Neutrophil (primary cell): Measurements from ENCODE around the gene KIF25.

Source experiments
- H3K27ac ChIP-seq: fragments of 200-600 bp; sonication (generic); 2 replicates; pipeline ENCODE4 v1.5.1; 2016; ENCODE audit warnings: mild to moderate bottlenecking, moderate library complexity
- H3K27me3 ChIP-seq: fragments of 200-600 bp; sonication (generic); 2 replicates; pipeline ENCODE4 v1.6.0; 2016; ENCODE audit warnings: mild to moderate bottlenecking
- H3K36me3 ChIP-seq: fragments of 200-600 bp; sonication (generic); 2 replicates; pipeline ENCODE4 v1.5.1; 2017
- H3K4me1 ChIP-seq, 2 experiments: fragments of 200-600 bp in 1 of 2; sonication (generic) in 1 of 2; 1 replicate in 1 of 2; 2 replicates in 1 of 2; pipeline versions ENCODE4 v1.5.1 to v1.6.1; 2013 to 2016; ENCODE audit warnings: low read depth in 1 of 2, low read length in 1 of 2, mild to moderate bottlenecking in 1 of 2, moderate library complexity in 1 of 2; ENCODE audit not compliant: control insufficient read depth in 1 of 2, insufficient read depth in 1 of 2
- H3K4me3 ChIP-seq, 2 experiments: fragments of 200-600 bp in 1 of 2; sonication (generic) in 1 of 2; 1 replicate in 1 of 2; 2 replicates in 1 of 2; pipeline ENCODE4 v1.5.1; 2013 to 2016; ENCODE audit warnings: low read depth in 1 of 2, low read length in 1 of 2, mild to moderate bottlenecking in 1 of 2, moderate library complexity in 1 of 2
- H3K9me3 ChIP-seq: fragments of 200-600 bp; sonication (generic); 2 replicates; pipeline ENCODE4 v1.5.1; 2016
- CTCF ChIP-seq: fragments of 200-600 bp; sonication (generic); IDR thresholded peaks from 2 replicates; pipeline ENCODE4 v1.5.1; 2016; ENCODE audit warnings: antibody characterized with exemption

Gene KIF25

GRCh38 chr6:168044521-168045130 lies 47.2 kb downstream of the KIF25 start:
- H3K27me3 ChIP-seq, result no peaks in the 10 kb centered on the region
- no peak overlapping the region for H3K4me3 ChIP-seq
- H3K36me3 ChIP-seq, result no peaks in the 10 kb centered on the region
- no peaks in the 10 kb centered on the region for H3K4me1 ChIP-seq
- TF ChIP-seq CTCF, result no peak
- no peak overlapping the region for H3K27ac ChIP-seq
- H3K9me3 ChIP-seq, result peaks cover 15% of the 10 kb centered on the region

- Histone ChIP-seq H3K4me3 (no peak overlapping the region), H3K4me1 (no peaks in the 10 kb centered on the region)
These were observed 47.7 kb downstream of the KIF25 start for GRCh38 chr6:168045141-168045691.

GRCh38 chr6:168045706-168046620 lies 48.5 kb downstream of the KIF25 start:
- no peaks in the 10 kb centered on the region for H3K36me3 ChIP-seq
- H3K27me3 ChIP-seq, result no peaks in the 10 kb centered on the region
- H3K9me3 ChIP-seq, result peaks cover 2% of the 10 kb centered on the region
- H3K27ac ChIP-seq, result no peak overlapping the region
- TF ChIP-seq CTCF, result no peak
- no peaks in the 10 kb centered on the region for H3K4me1 ChIP-seq
- H3K4me3 ChIP-seq, result no peak overlapping the region

More at GRCh38 chr6:168045141-168045691, 47.7 kb downstream of the KIF25 start:
- TF ChIP-seq CTCF, result no peak
- Histone ChIP-seq H3K27me3 (no peaks in the 10 kb centered on the region), H3K27ac (no peak overlapping the region), H3K36me3 (no peaks in the 10 kb centered on the region), H3K9me3 (peaks cover 9% of the 10 kb centered on the region)

GRCh38 chr6:168046696-168047095 lies 49.2 kb downstream of the KIF25 start:
- Histone ChIP-seq H3K36me3 (no peaks in the 10 kb centered on the region), H3K9me3 (no peaks in the 10 kb centered on the region), H3K4me3 (no peak overlapping the region), H3K27me3 (no peaks in the 10 kb centered on the region), H3K4me1 (no peaks in the 10 kb centered on the region), H3K27ac (no peak overlapping the region)
- no peak for TF ChIP-seq CTCF

GRCh38 chr6:168047841-168048723 lies 50.6 kb downstream of the KIF25 start:
- no peaks in the 10 kb centered on the region for H3K36me3 ChIP-seq
- H3K4me1 ChIP-seq, result no peaks in the 10 kb centered on the region
- H3K27me3 ChIP-seq, result no peaks in the 10 kb centered on the region
- no peak overlapping the region for H3K4me3 ChIP-seq
- H3K27ac ChIP-seq, result no peak overlapping the region
- no peaks in the 10 kb centered on the region for H3K9me3 ChIP-seq
- TF ChIP-seq CTCF, result no peak
